ENCODE data around the gene EEPD1.

- TF ChIP-seq CTCF (IDR thresholded peaks at IDR 0.05) (no peak), EZH2 (IDR thresholded peaks at IDR 0.05) (no peak), EZH2phosphoT487 (IDR thresholded peaks at IDR 0.05) (no peak)
These were observed 33.9 kb upstream of the EEPD1 start for GRCh38 chr7:36119005-36119706.

Data from neural progenitor cell (in vitro differentiated cells).